Measurements from ENCODE around the gene PCSK1N. TPM values are rescaled to one million over a fixed set of nuclear protein-coding genes. Genes with fewer than 3 reads are reported as not detected.

PCSK1N gene
- total RNA-seq, 1 donor from 2014 or later, result 12.7 TPM

DNA sequence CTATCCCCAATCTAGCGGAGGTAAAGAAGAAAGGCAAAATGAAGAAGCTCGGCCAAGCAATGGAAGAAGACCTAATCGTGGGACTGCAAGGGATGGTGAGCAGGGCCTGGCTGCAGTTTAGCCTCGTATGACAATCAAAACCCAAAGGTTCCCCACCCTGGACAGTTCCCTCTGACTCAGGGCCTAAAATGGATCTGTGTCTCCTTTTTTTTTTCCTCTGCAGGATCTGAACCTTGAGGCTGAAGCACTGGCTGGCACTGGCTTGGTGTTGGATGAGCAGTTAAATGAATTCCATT lies 32.6 kb downstream of the PCSK1N start:
- Mint-ChIP-seq H3K36me3 (ENCODE audit: low read depth) (peaks cover 12% of the 10 kb centered on the region), H3K27ac (ENCODE audit: unreplicated experiment) (peak overlapping the region; percentile 97), H3K27me3 (ENCODE audit: low read depth) (no peaks in the 10 kb centered on the region), H3K9me3 (peaks cover 4% of the 10 kb centered on the region), H3K4me1 (peaks cover 21% of the 10 kb centered on the region), H3K4me3 (peak overlapping the region; percentile 96)
- DNase-seq (ENCODE audit: low read depth, low spot score), result no peak
- TF ChIP-seq, protein P1, sequence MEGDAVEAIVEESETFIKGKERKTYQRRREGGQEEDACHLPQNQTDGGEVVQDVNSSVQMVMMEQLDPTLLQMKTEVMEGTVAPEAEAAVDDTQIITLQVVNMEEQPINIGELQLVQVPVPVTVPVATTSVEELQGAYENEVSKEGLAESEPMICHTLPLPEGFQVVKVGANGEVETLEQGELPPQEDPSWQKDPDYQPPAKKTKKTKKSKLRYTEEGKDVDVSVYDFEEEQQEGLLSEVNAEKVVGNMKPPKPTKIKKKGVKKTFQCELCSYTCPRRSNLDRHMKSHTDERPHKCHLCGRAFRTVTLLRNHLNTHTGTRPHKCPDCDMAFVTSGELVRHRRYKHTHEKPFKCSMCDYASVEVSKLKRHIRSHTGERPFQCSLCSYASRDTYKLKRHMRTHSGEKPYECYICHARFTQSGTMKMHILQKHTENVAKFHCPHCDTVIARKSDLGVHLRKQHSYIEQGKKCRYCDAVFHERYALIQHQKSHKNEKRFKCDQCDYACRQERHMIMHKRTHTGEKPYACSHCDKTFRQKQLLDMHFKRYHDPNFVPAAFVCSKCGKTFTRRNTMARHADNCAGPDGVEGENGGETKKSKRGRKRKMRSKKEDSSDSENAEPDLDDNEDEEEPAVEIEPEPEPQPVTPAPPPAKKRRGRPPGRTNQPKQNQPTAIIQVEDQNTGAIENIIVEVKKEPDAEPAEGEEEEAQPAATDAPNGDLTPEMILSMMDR (conservative IDR thresholded peaks at IDR 0.05), result no peak

DNA sequence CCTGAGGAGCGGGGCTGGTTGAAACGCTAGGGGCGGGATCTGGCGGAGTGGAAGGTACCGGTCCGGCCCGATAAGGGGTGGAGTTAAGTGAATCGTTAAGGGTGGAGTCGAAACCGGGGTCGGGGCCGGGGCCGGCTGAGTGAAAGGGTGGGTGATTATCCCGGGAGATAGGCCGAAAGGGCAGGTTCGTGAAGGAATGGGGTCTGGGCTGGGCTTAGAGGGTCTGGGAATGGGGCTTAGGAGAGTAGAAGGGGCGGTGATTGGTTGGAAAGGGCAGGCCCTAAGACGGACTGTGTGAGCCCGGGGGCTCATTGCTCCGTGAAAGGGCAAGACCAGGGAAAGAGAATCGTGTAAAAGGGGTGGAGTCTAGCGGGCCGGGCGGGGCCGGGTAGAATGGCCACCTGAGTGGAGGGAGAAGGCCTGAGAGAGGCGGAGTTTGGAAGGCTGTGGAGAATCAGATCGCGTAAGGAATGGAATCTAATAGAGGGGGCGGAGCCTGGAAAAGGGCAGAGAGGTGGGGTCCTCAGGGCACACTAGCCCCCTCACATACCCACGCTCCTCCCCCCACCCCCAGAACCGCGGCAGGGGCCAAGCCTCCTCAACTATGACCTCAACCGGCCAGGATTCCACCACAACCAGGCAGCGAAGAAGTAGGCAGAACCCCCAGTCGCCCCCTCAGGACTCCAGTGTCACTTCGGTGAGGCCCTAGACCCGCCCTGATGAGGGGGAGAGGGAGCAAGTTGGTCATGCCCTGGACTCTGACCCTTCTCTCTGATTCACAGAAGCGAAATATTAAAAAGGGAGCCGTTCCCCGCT lies 33.1 kb downstream of the PCSK1N start:
- peak overlapping the region; percentile 96 for H3K4me3 Mint-ChIP-seq
- H3K9me3 Mint-ChIP-seq, result peaks cover 4% of the 10 kb centered on the region
- H3K4me1 Mint-ChIP-seq, result peaks cover 21% of the 10 kb centered on the region
- peak; percentile 61 for DNase-seq (ENCODE audit: low read depth, low spot score)
- TF ChIP-seq, protein P1 (conservative IDR thresholded peaks at IDR 0.05), result no peak
- peaks cover 12% of the 10 kb centered on the region for H3K36me3 Mint-ChIP-seq (ENCODE audit: low read depth)
- H3K27me3 Mint-ChIP-seq (ENCODE audit: low read depth), result no peaks in the 10 kb centered on the region
- peak overlapping the region; percentile 97 for H3K27ac Mint-ChIP-seq (ENCODE audit: unreplicated experiment)

DNA sequence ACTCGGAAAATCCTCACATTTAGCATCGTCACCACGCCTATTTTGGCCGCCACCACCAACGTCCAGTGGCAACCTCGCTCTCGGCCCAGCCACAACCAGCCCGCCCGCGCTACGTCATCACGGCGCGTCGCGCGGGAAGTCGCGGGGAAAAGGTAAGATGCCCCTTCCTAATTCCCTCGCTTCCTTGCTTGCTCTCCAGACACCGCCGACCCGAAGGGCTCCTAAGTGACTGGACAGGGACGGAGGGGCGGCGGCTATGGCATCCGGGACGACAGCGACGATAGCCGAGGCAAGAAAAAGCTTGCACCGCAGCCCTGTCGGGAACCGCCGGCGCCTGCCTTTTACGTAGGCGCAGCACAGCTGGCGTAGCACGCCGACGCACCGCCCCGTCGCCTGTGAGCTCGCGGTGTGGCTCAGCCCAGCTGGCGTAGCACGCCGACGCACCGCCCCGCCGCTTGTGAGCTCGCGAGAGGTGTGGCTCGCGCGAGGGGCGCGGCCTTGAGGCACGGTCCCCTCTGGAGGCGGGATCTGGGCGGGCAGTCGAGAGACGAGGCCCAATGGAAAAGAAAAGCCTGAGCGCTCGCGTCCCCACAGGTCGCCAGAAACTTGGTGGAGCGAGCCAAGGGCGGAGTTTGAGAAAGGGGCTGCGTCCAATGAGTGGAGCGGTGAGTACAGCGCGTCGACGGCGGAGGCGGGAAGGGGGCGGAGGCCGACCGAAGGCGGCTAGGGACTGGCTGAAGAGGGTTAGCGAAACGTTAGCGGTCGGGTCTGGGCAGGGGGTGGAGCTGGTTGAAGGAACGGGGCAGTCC lies 33.9 kb downstream of the PCSK1N start, which contains the start of gene HDAC6:
Gene HDAC6 (plus strand): TSS at position 788 of the 809 bp plus-strand sequence. CDS start 626 bp downstream, outside the sequence.
- H3K36me3 Mint-ChIP-seq (ENCODE audit: low read depth), result peaks cover 12% of the 10 kb centered on the region
- H3K27me3 Mint-ChIP-seq (ENCODE audit: low read depth), result no peaks in the 10 kb centered on the region
- H3K4me1 Mint-ChIP-seq, result peaks cover 21% of the 10 kb centered on the region
- DNase-seq (ENCODE audit: low read depth, low spot score), result peak; percentile 78
- H3K27ac Mint-ChIP-seq (ENCODE audit: unreplicated experiment), result peak within 1 kb of the TSS; percentile 97
- TF ChIP-seq, protein P1 (conservative IDR thresholded peaks at IDR 0.05), result no peak
- peak within 1 kb of the TSS; percentile 96 for H3K4me3 Mint-ChIP-seq
- peaks cover 4% of the 10 kb centered on the region for H3K9me3 Mint-ChIP-seq

DNA sequence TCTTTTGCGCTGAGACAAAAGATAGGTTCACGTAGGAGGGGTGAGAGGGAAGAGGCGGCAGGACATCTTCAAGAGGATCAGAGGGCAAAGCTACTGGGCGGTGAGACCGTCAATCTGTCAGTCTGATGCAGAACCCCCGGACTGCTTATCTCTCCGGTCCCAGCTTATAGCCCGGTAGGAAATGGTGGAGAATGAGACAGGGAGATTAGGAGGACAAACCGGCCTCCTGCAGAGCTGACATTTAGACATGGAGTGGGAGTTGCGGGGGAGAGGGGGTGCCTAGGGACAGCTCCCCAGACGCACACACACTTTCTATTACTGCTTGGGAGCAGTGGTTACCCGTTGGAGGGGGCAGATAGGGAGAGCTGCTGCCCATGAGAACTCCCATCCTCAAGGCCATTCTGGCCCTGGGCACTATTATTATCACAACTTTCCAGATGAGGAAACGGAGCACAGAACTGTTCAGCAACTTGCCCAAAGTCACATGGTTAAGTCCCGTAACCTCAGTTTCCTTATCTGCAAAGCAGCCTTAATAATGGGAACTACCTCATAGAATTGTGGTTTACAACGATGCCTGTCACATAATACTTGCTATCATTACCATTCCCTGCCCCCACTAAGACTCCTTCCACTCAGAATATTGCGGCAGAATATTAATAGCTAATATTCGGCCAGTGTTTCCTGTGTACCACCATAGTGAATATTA lies 34.7 kb downstream of the PCSK1N start:
- TF ChIP-seq, protein P1 (conservative IDR thresholded peaks at IDR 0.05), result no peak
- H3K27ac Mint-ChIP-seq (ENCODE audit: unreplicated experiment), result peak overlapping the region; percentile 95
- no peaks in the 10 kb centered on the region for H3K27me3 Mint-ChIP-seq (ENCODE audit: low read depth)
- peaks cover 4% of the 10 kb centered on the region for H3K9me3 Mint-ChIP-seq
- peaks cover 21% of the 10 kb centered on the region for H3K4me1 Mint-ChIP-seq
- no peak for DNase-seq (ENCODE audit: low read depth, low spot score)
- H3K4me3 Mint-ChIP-seq, result peak overlapping the region; percentile 96
- peaks cover 10% of the 10 kb centered on the region for H3K36me3 Mint-ChIP-seq (ENCODE audit: low read depth)

DNA sequence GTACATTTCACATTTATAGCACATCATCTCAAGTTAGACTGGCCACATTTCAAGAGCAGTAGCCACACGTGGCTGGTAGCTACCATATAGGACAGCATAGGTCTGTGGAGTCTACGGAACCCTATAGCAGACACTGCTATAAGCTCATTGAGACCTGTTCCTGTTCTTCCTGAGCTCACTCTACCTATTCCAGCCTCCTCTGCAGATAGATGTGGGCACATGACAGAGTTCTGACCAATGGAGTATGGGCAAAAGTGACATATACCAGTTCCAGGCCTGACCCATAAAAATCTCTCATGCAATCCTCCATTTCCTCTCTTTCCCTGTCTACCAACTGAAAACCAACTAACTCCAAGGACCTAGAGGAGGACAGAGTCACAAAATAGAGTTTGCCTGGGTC lies 37.1 kb downstream of the PCSK1N start:
- Mint-ChIP-seq H3K4me1 (peaks cover 25% of the 10 kb centered on the region), H3K9me3 (no peaks in the 10 kb centered on the region), H3K4me3 (no peak overlapping the region)

More for the DNA sequence above, 37.1 kb downstream of the PCSK1N start:
- H3K27me3 Mint-ChIP-seq (ENCODE audit: low read depth), result no peaks in the 10 kb centered on the region
- TF ChIP-seq, protein P1 (conservative IDR thresholded peaks at IDR 0.05), result no peak
- H3K27ac Mint-ChIP-seq (ENCODE audit: unreplicated experiment), result no peak overlapping the region
- no peak for DNase-seq (ENCODE audit: low read depth, low spot score)
- no peaks in the 10 kb centered on the region for H3K36me3 Mint-ChIP-seq (ENCODE audit: low read depth)

Measured in neural crest cell (in vitro differentiated cells).